NB4 (cell line): ENCODE data around the gene MAN2B1.

ENCODE experiments used
- DNase-seq: peaks from one replicate; pipeline ENCODE4 v3.0.0; 2010; ENCODE audit warnings: low read depth
- H3K4me3 ChIP-seq: one replicate; pipeline ENCODE4 v1.5.1; 2011; ENCODE audit warnings: mild to moderate bottlenecking, low read depth, low read length, moderate library complexity
- MAX ChIP-seq: IDR thresholded peaks from 2 replicates; pipeline ENCODE4 v1.6.1; 2011; ENCODE audit warnings: low read depth, low read length
- MYC ChIP-seq: IDR thresholded peaks from 2 replicates; pipeline ENCODE4 v1.6.1; 2011; ENCODE audit warnings: low read depth, low read length
- POLR2A ChIP-seq: IDR thresholded peaks from 2 replicates; pipeline ENCODE4 v1.6.1; 2011; ENCODE audit warnings: mild to moderate bottlenecking; ENCODE audit not compliant: insufficient read length; ENCODE audit errors: extremely low read depth
- TF ChIP-seq, protein P1 (sequence below): IDR thresholded peaks from one replicate; pipeline ENCODE4 v1.5.1; 2012; ENCODE audit warnings: low read depth, low read length

Gene MAN2B1

DNA sequence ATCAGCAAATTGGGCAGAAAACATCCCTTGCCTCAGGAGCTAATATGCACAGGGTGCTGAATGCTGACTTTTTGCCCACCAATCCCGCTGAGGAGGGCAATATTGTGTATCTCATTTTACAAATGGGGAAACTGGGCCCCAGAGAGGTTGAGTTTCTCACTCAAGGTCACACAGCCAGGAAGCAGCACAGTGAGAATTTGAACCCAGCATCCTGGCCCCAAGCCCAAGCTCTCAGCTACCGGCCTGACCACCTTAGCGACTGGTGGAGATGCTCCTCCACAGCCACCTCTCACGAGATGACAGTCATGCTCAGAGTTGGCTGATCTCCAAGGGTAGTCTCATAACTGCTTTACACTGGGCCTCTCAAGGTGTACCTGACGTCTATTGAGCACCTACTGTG, 26.4 kb upstream of the MAN2B1 start:
- TF ChIP-seq, protein P1, sequence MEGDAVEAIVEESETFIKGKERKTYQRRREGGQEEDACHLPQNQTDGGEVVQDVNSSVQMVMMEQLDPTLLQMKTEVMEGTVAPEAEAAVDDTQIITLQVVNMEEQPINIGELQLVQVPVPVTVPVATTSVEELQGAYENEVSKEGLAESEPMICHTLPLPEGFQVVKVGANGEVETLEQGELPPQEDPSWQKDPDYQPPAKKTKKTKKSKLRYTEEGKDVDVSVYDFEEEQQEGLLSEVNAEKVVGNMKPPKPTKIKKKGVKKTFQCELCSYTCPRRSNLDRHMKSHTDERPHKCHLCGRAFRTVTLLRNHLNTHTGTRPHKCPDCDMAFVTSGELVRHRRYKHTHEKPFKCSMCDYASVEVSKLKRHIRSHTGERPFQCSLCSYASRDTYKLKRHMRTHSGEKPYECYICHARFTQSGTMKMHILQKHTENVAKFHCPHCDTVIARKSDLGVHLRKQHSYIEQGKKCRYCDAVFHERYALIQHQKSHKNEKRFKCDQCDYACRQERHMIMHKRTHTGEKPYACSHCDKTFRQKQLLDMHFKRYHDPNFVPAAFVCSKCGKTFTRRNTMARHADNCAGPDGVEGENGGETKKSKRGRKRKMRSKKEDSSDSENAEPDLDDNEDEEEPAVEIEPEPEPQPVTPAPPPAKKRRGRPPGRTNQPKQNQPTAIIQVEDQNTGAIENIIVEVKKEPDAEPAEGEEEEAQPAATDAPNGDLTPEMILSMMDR: no peak
- no peak for TF ChIP-seq MAX
- no peak for TF ChIP-seq MYC
- H3K4me3 ChIP-seq: no peak overlapping the region

DNA sequence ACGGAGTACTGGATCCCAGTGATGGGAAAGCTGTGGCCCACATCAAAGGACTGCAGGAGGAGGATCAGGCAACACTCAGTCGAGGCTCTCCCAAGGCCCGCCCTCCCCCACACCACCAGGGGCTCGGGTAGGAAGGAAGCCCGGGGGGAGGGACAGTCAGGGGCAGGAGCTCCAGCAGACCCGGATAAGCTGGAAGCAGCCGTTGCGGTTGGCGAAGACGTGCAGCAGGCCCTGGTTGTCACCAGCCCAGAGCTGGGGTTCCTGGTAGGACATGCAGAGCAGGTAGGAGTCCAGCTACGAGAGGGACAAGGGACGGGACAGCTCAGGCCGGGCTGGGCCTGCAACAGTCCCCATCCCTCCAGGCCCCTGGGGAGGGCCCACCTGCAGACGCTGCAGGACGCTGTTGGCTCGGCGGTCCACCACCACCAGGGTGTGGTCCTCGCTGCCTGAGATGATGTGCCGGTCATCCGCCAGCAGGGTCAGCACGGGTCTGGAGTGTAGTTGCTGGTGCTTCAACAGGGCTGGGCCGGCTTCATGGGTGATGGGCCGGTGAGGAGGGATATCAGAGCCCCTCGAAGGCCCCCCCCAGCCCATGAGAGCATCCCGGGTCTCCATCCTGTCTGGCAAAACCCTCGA, 23.2 kb upstream of the MAN2B1 start:
- no peak for DNase-seq
- H3K4me3 ChIP-seq: no peak overlapping the region
- TF ChIP-seq, protein P1: no peak
- TF ChIP-seq POLR2A: no peak
- TF ChIP-seq MAX: no peak
- no peak for TF ChIP-seq MYC

More for the DNA sequence above, 26.4 kb upstream of the MAN2B1 start:
- DNase-seq: no peak

GRCh38 chr19:12689012-12689411, 22.5 kb upstream of the MAN2B1 start:
- no peak overlapping the region for H3K4me3 ChIP-seq
- no peak for DNase-seq
- TF ChIP-seq MYC (no peak), POLR2A (no peak), MAX (no peak)
- TF ChIP-seq, protein P1: no peak

GRCh38 chr19:12687496-12688196, 21.1 kb upstream of the MAN2B1 start, which contains the start of gene GNG14:
GNG14 (plus strand) TSS chr19:12687998; CDS start chr19:12688049, 51 bp downstream.
- no peak for DNase-seq
- no peak for TF ChIP-seq POLR2A
- TF ChIP-seq, protein P1: no peak
- H3K4me3 ChIP-seq: no peak within 1 kb of the TSS

DNA sequence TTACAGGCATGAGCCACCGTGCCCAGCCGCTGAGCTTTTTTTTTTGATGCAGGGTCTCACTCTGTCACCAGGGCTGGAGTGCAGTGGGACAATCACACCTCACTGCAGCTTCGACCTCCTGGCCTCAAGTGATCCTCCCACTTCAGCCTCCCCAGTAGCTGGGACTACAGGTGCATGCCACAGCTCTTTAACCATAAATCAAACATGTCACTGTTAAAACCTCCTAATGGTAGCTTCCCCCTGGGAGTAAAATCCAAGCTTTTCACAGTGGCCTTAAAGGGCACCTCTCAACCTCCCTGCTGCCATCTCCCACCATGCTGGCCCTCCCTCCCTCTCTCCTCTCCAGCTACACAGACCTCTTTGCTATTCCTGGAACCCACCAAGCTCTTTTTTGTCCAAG, 19.3 kb upstream of the MAN2B1 start:
- H3K4me3 ChIP-seq: no peak overlapping the region
- DNase-seq: no peak
- TF ChIP-seq, protein P1: no peak
- TF ChIP-seq MAX: no peak
- TF ChIP-seq POLR2A: no peak
- TF ChIP-seq MYC: no peak
